ENCODE results near the gene MACROD2.
A peak's percentile ranks its signal among the peaks of the same experiment; 100 is the strongest.
"Not testable (repeated sequence)": the region's sequence is repeated elsewhere in the genome, so short reads cannot be mapped to it uniquely, and the experiment has no call there.

MACROD2 gene

DNA sequence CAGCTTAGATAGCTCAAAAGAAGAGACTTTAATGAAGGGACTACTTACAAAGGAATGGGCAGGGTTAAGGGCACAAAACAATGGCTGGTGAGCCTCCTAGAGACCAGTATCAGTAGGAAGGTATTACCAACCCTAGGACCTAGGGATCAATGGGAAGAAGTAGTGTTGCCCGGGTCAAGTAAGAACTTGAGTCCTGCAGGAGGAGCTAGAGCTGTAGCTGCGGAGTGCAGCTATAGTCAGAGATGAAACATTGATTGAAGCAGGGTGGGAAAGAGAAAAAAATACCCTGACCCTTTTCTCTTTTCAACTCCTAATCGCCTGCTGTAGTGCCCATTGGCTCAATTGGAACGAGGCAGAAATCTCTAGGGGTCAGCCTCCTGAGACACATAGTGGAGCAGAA, 198.1 kb downstream of the MACROD2 start:
- no peak for DNase-seq (ENCODE audit: low spot score)

DNA sequence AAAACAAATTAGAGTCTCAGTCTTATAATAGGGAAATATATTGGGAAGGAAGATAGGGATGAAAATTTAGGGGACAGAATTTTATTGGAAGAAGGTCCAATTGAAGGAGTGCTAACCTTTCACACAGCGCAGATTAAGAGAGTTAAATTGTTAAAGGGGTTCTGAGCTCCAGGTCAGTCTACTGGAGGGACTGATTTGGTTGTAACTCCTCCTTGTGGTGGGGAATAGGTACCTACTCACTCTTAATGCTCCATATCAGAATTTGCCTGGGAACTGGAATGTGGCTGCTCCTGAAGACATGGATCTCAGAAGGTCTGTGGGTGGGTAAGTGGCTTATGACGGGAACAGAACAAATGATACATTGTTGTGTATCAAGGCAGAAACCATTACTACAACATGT, 198.6 kb downstream of the MACROD2 start:
- DNase-seq (ENCODE audit: low spot score) = peak; percentile 64

DNA sequence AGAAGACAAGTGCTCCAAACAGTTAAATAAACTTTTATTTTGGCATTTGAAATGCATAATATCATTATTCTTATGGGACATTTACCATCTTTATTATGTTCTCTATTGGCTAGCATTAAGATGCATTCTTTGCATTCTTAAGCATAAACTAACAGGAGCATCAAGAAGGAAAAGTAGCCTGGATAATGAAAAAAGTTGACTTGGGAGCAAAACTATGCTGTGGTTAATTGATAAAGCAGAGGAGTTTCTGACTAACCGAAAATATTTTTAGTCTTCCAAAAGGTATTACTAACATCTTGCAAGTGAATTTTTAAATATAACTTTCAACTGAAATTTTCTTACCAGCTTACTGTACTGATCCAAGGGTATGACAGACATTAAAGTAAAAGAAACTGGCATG, 201.8 kb downstream of the MACROD2 start:
- no peak for DNase-seq (ENCODE audit: low spot score)

DNA sequence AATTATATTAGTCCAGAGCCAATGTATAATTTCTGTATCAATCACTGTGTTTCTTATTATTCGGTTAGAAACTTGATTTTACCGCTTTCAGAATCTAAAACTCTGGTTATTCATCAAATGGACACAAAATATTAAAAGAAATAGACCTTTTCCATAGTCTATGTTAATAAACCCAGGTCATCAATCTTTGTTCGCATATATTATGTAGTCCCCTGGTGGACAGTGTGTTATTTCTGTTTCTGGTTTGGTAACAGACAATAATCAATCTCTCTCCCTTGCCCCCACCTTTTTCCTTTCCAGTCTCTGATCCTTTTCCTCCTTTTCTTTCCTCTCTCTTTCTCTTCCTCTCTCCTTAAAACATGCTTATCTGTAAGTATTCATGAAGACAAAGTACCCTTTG, 203.1 kb downstream of the MACROD2 start:
- no peak for DNase-seq (ENCODE audit: low spot score)

DNA sequence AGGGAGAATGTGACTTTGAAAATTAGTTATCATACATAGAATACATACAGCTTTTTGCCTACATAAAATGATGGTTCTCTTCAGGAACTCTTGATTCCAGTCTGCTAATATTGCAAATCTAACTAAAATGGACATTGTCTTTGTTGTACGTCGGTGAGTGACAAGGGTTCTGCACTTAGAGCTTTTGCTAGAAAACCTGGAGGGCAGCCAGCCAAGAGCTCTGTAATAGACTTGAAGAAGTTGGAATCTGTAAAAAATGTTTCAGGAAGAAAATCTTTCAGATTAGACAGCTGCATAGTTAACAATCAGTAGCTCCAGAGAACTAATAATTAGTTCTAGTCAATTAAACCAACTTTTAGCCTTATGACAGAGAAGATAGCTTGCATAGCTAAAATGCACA, 203.8 kb downstream of the MACROD2 start:
- DNase-seq (ENCODE audit: low spot score) = no peak

DNA sequence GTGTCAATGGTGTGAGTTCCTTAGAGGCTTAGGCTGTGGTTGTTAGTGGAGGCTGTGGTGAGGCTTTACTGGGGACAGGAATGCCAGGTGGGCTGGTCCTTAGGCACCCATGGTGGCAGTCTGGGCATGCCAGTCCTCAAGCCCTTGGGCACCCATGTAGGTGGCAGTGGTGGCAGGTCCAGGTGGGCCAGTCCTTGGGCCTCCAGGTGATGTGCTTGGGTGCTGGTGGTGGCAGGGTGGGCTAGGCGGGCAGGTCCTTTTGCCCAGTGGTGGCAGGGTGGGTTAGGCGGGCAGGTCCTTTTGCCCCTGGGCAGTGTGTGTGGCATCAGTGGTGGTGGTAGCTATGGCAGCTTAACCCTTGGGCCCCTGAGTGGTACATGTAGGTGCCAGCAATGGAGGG, 208.3 kb downstream of the MACROD2 start:
- no peak for DNase-seq (ENCODE audit: low spot score)

DNA sequence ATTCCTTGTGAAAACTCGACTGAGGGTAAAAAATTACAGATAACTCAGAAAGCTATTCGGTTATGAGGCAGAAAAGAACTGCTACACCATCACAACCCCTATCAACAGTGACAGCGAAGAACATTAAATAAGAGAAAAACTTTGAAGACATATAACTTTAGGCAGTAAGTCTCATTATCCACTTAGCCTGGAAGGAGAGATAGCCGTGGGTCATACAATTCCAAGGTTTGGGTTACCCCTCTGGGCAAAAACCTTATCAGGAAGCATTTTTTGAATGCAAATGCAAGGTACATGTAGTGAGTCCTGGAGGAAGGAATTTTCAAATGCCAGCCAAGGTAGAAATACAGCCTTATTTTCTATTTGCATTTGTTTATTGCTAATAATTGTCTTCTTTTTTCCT, 212.3 kb downstream of the MACROD2 start:
- DNase-seq (ENCODE audit: low spot score) = no peak

DNA sequence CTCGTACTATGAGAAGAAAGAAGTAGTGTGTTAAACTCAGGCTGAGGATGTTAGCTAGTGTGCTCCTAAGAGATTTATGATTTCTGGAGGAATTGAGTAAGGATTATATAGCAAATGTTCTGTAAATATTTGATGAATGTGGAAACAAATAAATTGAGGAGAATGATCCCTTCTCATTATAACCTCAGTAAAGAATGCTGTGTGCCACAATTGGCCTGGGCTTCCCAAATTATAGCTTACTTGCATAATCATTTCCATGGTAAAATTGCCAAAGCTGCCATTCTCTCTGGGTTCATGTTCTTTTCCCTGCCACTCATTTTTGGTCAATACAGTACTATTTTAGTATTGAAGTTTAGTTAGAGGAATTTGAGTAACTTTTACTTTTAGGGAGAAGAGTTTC, 213.6 kb downstream of the MACROD2 start:
- DNase-seq (ENCODE audit: low spot score) = no peak

DNA sequence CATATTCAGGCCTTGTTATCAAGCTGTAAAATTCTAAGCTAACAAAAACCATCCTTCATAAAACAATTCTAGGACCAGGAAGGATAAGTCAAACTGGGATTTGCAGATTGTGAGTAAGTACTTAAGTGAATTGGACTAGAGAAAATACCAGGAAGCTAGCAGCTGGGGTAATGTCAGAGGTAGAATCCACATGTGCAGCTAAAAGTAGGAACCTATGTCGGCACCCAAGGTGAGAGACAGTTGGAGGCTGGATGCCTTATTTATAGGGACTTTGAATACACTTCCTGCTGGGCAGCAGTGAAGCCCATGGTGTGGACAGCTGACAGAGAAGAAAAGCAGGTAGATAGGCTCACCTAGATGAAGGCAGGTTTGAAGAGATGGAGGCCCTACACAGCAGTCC, 214.8 kb downstream of the MACROD2 start:
- DNase-seq (ENCODE audit: low spot score) = no peak

DNA sequence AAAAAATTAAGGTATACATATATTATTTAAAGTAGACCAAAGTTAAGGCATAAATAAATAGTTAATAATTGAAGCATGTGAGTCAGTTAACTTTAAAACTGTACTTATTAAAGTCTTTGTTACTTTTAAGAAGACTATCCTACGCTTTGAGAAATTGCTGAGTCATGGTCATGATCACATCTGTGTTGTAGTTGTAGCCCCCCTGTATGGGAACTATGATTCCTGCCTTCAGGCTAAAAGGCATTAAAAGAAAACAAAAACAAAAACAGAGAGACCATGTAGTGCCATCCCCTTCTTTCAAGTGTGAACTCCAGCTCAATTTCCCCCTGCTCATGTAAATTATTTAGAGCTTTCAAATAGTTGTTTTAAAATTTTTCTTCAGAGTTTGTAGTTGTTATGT, 218.7 kb downstream of the MACROD2 start:
- no peak for DNase-seq (ENCODE audit: low spot score)

DNA sequence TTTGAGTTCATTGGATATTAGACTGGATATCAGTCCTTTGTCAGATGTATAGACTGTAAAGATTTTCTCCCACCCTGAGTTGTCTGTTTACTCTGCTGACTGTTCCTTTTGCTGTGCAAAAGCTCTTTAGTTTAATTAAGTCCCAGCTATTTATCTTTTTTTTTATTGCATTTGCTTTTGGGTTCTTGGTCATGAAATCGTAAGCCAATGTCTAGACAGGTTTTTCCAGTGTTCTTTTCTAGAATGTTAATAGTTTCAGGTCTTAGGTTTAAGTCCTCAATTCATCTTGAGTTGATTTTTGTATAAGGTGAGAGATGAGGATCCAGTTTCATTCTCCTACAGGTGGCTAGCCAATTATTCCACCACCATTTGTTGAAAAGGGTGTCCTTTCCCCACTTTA, 220.6 kb downstream of the MACROD2 start:
- not testable (repeated sequence) for DNase-seq (ENCODE audit: low spot score)

DNA sequence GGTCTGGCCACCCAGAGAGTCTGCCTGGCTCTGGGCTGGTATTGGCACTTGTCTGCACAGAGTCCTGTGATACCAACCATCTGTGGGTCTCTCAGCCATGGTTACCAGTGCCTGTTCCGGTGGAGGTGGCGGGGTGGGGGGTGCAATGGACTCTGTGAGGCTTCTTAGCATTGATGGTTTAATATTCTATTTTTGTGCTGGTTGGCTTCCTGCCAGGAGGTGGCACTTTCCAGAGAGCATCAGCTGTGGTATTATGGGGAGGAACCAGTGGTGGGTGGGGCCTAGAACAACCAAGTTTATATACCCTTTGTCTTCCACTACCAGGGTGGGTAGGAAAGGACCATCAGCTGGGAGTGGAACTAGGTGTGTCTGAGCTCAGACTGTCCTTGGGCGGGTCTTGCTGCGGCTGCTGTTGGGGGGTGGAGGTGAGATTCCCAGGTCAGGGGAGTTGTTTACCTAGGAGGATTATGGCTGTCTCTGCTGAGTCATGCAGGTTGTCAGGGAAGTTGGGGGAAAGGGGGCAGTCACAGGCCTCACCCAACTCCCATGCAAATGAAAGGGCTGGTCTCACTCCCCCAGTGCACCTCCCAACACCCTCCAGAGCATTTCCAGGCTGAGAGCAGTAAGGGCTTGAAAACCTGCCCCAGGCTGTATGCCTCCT, 224.6 kb downstream of the MACROD2 start:
- DNase-seq (ENCODE audit: low spot score) = no peak

DNA sequence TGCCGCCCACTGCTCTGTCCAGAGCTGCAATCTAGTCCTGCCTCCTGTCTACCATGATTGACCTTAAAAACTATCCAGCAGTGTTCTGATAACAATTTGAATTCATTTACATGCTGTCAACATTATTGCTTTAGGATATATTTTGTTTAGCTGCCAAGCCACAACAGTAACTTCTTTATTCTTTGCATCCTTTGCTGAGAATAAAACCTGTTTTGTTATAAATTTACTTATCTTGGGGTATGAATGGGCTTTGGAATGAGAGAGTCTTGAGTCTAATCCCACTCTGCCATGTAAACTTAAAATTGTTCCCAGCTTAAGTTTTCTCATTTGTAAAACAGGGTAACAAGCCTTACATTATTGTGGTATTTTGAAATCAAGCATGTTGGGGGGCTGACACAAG, 225.7 kb downstream of the MACROD2 start:
- DNase-seq (ENCODE audit: low spot score) = peak; percentile 92

DNA sequence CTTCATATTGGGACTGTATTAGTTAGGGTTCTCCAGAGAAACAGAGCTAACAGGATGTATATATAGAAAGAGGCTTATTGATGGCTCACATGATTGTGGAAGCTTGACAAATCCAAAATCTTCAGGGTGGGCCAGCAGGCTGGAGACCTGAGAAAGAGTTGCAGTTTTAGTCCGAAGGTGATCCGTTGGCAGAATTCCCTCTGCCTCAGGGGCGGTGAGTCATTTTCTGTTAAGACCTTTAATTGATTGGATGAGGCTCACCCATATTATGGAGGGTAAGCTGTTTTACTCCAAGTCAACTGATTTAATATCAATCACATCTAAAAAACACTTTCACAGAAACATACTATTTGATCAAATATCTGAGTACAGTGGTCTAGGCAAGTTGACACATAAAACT, 228.5 kb downstream of the MACROD2 start:
- no peak for DNase-seq (ENCODE audit: low spot score)

DNA sequence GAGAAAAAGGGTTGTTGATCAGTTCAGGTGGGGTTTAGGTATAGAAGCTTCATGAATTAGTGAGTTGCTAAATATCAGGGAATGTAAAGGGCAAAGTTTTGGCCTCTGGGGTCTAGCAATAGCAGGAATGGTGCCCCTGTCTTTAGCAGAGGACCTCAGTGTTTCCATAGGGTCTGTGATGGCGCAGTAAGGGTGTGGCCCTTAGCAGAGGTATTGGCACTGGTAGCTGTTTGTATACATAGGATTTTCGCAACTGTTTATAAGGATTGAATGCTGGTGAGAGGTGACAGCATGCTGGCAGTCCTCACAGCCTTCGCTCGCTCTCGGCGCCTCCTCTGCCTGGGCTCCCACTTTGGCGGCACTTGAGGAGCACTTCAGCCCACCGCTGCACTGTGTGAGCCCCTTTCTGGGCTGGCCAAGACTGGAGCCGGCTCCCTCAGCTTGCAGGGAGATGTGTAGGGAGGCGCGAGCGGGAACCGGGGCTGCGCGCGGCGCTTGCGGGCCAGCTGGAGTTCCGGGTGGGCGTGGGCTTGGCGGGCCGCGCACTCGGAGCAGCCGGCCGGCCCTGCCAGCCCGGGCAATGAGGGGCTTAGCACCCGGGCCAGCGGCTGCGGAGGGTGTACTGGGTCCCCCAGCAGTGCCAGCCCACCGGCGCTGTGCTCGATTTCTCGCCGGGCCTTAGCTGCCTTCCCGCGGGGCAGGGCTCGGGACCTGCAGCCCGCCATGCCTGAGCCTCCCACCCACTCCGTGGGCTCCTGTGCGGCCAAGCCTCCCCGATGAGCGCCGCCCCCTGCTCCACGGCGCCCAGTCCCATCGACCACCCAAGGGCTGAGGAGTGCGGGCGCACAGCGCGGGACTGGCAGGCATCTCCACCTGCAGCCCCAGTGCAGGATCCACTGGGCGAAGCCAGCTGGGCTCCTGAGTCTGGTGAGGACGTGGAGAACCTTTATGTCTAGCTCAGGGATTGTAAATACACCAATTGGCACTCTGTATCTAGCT, 231.0 kb downstream of the MACROD2 start:
- DNase-seq (ENCODE audit: low spot score) = not testable (repeated sequence)

DNA sequence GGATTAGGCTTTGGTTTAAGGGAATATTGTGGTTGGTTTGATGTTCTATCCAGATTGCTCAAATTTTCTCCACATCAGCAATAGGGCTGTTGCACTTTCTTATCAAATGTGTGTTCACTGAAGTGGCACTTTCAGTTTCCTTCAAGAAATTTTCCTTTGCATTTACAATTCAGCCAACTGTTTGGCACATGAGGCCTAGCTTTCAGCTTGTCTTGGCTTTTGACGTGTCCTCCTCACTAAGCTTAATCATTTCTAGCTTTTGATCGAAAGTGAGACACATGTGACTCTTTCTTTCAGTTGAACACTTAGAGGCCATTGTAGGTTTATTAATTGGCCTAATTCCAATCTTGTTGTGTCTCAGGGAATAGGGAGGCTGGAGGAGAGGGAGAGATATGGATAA, 237.3 kb downstream of the MACROD2 start:
- no peak for DNase-seq (ENCODE audit: low spot score)

DNA sequence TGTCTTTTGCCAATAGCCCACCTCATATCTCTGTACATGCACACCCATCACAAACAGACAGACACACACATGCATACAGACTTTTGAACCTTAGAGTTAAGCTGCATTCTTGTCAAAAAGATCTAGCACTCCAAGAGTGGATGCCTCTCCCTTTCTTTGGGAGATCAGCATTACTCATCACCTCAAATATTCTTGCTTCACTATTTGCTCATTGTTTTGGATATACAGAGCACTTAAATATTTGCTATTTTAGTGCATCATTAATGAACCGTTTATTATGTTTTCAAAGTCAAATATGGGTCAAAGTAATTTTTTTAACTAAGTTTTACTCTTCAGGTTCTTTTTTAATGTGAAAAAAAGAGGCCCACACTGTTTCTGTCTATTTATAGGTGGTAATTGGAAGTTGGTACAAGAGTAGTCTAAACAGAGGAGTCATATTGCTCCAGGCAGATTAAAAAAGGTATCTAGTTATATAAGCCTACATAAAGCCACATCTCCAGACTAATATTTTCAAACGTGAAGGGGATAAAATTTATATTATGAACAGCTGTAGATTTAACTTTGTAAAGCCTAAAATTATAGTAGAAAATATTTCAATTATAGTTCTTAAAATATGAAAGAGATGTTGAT, 239.5 kb downstream of the MACROD2 start:
- DNase-seq (ENCODE audit: low spot score) = peak; percentile 29

DNA sequence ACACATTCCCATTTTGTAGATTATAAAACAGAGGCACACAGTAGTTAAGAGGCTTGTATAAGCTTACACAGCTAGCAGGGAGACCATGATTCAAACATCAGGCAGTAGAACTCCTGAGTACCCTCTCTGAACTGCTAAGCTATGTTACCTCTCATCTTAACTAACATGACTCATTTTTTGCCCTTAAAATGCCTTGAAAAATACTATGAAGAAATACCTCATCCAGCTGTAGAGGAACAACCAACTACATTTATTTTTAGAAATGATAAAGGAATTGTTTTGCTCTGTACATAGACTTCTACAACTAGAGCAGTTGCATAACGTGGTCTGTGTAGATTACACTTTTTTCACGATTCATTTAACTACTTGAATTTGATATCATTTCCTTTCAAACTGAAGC, 240.0 kb downstream of the MACROD2 start:
- DNase-seq (ENCODE audit: low spot score) = no peak

DNA sequence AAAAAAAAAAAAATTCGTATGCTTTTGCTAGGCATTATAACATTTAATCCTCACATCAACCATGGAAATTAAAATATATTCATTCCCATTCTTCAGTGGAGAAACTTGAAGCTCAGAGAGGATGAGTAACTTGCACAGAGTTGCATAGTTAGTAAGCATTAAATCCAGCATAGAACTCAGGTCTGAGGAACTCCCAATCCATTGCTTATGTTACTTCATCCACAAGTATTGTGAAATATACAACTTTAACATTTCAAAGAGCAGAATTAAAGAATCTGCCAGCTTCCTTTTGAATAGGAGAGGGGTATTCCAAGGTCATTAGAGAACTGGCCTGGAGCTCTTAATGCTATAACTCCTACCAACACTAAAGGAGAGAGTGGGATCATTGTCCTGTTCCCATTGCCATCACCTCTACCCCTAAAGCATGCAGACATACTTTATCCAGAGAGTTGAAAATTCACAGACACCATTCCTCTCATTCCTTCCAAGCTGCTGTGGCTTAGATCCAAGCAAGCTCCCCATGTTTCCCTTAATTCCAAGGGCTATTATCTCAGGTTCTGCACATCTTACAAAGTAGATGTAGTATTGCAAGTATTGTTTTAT, 250.2 kb downstream of the MACROD2 start:
- DNase-seq (ENCODE audit: low spot score) = no peak

DNA sequence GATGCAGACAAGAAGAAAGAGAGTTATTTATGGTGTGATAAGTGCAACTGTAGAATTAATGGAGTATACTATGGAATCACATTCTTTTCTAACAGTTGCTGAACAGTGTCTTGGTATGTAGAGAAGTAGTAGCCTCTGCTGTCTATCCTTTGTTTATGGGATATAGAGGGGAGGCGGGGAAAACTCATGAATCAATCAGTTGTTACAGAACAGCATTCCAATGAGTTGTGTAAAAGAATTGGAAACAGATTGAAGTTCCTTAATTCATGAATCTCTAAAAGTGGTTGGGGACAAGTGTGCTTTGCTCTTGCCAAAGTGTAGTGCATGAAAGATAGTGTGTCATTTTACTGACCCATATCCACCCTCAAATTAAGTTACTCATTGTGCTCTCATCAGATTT, 264.4 kb downstream of the MACROD2 start:
- DNase-seq (ENCODE audit: low spot score) = peak; percentile 62

DNA sequence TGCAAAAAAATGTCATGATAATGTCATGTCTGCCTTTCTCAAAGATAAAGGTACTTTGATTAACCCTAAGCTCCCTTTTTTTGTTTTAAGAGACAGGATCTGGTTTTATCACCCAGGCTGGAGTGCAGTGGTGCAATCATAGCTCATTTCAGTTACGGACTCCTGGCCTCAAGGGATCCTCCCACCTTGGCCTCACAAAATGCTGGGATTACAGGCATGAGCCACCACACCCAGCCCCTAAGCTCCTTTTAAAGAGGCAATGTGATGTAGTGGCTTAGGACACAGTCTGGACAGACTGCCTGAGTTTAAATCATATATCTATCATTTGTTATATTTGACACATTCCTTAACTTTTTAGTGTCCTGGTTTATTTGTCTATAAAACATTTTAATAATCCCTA, 265.1 kb downstream of the MACROD2 start:
- no peak for DNase-seq (ENCODE audit: low spot score)

DNA sequence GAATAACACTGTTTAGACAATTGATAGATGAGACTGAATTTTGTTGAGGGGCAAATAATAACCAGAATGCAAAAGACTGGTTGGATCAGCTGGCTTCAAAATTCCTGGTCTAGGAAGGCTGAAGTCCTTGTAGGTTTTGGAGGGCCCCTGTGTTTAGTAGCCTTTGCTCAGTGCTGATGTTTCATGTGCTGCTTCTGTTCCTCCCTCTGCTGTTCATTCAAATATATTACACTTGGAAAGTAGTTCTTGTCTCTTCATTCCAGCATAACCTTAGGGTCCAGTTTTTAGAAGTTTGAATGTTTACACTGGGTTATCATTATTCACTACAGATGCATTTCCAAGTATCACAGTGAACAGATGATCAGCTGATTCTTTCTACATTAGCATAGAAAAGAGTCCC, 269.6 kb downstream of the MACROD2 start:
- DNase-seq (ENCODE audit: low spot score) = peak; percentile 46

DNA sequence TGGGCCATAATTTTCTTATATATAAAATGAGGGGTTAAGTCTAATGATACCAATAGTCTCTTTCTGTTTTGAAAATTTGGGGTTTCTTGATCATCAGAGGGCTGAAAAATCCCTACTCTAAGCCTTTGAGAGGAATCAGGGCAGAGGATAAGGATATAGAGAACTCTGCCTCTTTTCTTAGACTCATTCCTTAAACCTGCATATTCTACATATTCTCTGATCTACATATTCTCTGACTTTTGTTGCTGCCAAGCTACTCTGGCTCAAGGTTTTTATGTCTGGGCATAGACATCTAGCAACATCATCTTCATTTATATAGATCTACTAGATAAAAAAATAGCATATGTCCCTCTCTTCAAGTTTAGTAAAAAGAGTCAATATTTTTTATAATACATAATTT, 270.9 kb downstream of the MACROD2 start:
- DNase-seq (ENCODE audit: low spot score) = no peak
